Anterior cingulate cortex (tissue), 58 donors: ENCODE measurements around the gene LRPAP1.

Experiments
- DNase-seq, 58 donors: peaks; one replicate each; lab custom pipeline; 2025; lab: John Stamatoyannopoulos, UW

The LRPAP1 gene

DNA sequence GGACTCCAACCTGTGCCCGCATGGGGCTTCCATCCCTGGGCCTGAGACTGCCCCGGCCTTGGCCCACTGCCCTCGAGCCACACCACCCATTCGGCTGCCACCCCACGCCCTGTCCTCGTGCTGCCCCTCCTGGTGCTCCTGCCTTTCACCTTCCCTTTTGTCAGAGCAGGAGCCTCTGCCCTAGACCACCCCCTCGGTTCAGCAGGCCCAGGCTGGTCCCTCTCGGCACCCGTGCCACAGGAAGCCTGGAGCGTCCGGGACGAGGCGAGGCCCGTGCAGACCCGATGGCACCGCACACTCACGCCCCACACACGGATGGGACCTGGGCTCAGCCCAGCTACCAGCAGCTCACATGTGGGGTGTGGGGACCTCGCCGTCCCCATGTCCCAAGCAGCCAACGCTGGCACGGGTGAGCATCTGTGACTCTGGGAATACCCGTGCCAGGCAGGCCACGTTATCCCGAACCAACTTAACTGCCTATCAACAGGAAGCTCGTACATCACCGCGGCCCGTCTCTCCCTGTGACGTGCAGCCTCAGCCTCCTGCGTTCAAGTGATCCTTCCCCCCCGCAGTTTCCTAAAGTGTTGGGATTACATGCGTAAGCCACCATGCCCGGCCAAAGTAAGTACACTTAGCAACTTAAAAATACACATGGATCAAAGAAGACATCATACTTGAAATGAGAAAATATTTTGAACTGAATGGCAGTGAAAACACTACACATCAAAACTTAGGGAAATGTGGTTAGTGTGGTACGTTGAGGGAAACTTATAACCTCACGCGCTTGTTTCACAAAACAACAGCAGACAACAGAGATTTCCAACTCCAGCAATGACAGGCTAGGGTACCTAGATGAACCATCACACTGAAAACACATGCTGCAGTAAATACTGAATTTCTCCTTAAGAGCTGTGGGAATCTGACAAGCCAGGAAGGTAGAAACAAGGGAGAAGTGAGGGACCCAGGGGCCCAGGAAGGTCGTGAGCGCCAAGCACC, 29.0 kb downstream of the LRPAP1 start:
- DNase-seq: no peak

- DNase-seq: no peak
Observed at GRCh38 chr4:3501825-3502425, 30.3 kb downstream of the LRPAP1 start.

GRCh38 chr4:3501126-3501824, 30.9 kb downstream of the LRPAP1 start:
- DNase-seq: no peak

- DNase-seq: no peak
Observed at GRCh38 chr4:3500634-3501101, 31.6 kb downstream of the LRPAP1 start.

DNA sequence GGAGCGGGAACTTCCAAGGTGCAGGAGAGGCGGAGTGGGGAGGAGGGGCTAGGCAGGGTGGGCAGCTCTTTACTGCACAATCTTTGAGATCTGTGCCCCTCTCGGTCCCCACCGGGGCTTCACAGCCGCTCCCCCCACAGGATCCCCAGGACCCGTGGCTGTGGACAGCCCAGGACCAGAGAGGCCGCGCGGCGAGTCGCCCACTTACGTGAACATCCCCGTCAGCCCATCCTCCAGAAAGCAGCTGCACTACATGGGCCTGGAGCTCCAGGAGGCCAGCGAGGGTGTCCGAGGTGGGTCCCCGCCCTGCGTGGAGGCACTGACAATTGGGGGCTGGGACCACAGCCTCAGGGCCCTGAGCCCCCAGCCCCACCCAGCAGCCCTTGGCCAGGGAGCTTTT, 32.1 kb downstream of the LRPAP1 start:
- DNase-seq: no peak

GRCh38 chr4:3499710-3500109, 32.5 kb downstream of the LRPAP1 start:
- no peak for DNase-seq

DNA sequence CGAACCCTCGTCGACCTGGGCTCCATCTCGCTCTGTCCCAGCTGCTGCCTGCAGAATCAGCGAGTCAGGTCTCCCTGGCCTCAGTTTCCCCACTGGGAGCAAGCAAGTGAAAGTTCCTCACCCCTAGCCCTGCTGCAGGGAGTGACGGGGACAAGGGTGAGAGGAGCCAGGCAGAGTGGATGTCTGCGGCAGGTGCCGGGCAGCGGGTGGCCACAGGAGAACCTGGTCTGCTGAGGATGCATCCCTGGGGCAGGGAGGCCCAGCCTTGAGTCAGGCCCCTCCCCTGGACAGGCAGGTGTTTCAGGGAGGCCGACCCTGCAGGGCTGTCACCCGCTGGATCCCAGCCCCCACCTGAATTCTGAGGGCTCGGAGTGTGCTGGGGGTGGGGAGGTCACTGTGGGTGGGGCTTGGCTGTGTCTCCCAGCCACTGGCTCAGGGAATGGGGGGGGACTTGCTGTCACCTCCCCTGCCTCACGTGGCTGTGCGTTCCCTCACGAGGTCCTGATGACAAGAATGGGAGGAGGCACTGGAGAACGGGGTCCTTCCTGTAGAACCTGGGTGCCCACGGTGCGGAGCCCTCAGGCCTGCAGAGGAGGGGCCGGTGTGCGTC, 33.2 kb downstream of the LRPAP1 start:
- DNase-seq: no peak

DNA sequence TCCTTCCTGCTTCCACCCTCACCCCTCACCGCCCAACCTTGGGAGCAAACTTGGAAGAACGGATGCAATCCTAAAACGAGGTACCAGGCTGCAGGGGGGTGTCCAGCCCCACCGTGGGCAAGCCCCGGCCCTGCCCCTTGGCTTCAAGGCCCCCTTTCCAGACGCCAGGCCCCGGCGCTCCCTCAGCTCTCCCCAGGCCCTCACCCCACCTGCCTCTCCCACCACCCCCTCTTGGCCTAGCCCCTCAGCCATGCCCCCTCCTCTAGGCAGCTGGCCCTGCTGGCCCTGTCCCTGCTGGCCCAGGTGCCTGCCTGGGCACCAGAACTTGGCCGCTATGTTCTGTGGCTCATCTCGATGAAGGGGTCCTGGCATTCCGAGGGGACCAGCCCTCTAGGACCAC, 33.8 kb downstream of the LRPAP1 start:
- no peak for DNase-seq

GRCh38 chr4:3497523-3498389, 34.5 kb downstream of the LRPAP1 start:
- DNase-seq: no peak

DNA sequence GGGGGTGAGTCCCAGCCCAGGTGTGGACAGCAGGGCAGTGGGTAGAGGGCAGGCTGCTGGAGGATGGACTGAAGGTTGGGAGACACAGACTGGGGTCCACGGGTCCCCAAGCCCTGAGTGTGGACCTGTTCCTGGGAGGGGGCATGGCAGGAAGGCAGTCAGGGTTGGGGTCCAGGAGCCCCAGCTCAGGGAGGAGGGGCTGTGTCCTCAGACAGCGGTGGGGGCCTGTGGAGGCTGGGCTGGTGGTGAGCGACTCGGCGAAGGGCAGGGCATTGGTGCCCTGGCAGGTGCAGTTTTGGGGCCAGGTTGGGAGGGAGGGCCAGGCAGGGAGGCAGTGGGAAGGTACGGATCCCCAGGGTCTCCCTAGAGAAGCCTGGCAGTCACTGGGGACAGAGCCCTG, 35.1 kb downstream of the LRPAP1 start:
- DNase-seq: no peak

- DNase-seq: no peak
Observed at GRCh38 chr4:3496021-3496420, 36.2 kb downstream of the LRPAP1 start.

DNA sequence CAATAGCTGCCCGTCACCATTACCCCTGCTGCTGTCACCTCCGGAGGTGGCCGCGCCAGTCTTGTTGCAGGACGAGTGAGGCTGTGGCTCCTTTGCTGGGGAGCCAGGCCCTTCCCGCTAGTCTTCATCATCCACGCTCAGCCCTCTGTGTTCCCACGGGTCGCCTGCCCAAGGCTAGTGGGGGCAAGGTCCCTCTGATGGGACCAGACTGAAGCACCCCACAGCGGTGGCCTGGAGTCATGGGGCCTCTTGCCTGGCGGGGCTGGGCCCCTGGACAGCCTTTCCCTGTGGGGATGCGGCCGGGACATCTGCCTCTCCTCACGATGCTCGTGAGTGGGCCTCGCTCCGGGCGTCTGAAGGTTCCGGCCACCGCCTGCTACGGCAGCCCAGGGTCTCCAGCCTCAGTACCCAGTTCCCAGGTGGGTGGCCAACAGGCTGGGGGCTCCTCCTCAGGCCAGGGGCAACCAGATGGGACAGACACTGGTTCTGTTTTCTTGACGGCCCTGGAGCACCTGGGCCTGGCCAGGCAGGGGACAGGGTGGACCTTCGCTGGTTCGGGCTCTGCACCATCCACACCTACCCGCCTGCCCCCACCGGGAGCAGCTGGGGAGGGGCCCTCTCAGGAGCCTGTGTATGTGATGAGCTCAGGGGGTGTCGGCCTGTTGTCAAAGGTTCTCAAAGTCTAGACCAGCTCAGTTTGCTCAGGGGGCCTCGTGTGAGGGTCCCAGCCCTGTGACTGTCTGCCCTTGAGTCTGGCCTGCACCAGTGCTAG, 36.8 kb downstream of the LRPAP1 start:
- no peak for DNase-seq

DNA sequence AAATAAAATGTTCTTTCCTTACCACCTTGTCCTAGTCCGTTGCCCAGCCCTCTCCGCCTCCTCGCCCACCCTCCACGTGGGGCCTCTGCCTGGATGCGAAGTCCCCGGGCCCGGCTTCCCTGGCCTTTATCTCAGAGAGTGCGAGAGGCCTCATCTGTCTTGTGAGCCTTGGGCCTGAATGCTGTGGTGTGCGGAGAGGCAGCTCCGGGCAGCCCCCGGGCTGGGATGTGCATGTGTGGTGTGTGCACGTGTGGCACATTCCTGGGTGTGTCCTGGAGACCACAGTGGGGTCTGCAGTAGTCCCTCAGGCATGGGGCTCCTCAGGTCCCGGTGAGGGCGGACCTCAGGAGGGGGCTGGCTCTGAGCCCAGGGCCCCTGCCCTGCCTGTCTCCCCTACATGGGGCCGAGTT, 37.8 kb downstream of the LRPAP1 start:
- DNase-seq: no peak

DNA sequence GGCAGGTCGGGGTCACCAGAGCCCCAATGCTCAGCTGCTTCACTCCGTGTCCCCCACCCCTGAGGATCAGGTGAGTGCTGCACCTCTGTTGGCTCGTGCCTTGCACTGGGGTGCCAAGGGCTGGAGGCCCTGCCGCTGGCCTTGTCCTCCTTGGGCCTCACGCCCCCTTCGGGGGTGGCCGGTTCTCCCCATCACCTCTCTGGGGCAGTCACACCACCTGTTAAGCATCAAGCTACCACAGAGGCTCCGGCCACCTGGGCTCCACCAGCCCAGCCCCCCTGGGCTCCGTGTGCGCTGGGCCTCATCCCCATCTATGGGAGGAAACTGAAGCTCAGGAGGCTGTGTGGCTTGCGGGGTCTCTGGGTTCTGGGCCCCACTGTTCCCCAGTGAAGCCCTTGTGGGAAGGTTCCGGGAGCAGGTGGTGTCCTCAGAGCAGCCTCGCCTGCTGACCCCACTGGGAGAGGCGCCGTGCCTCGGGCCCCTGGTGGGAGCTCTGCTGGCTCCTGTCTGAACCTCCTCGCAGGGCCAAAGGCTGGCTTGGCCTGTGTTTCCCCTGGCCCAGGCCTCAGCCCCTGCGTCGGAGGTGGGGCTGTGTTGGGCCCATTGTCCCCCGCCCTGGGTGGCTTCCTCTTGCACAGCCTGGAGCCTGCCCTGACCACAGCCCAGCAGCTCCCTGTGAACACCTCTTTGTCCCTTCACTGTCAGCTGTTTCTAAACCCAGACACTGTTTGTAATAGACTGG, 38.3 kb downstream of the LRPAP1 start:
- DNase-seq: peak in 1 of 58 donors; percentile 25

DNA sequence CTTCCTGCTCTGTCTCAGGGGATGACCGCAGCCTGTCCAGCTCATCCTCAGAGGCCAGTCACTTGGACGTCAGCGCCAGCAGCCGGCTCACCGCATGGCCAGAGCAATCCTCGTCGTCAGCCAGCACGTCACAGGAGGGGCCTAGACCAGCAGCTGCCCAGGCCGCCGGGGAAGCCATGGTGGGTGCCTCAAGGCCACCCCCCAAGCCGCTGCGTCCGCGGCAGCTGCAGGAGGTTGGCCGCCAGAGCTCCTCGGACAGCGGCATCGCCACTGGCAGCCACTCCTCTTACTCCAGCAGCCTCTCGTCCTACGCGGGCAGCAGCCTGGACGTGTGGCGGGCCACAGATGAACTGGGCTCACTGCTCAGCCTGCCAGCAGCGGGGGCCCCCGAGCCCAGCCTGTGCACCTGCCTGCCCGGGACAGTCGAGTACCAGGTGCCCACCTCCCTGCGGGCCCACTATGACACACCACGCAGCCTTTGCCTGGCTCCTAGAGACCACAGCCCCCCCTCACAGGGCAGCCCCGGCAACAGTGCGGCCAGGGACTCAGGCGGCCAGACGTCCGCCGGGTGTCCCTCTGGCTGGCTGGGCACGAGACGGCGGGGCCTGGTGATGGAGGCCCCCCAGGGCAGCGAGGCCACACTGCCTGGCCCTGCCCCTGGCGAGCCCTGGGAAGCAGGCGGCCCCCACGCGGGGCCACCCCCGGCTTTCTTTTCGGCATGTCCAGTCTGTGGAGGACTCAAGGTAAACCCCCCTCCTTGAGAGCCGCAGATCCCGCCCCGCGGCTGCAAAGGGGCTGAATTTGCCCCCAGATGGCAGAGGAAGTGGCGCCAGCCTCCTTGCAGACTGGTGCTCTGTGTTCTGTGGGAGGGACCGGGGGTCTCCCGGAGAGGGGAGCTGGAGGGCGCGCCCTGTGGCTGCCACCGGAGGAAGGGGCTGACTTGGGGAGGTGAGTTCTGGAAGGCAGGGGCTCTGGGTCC, 39.2 kb downstream of the LRPAP1 start:
- no peak for DNase-seq

- DNase-seq: no peak
Observed at GRCh38 chr4:3491681-3492405, 40.4 kb downstream of the LRPAP1 start.
